GM21786 (cell line): Measurements from ENCODE around the gene SPATA18.
A peak's percentile ranks its signal among the peaks of the same experiment; 100 is the strongest.
"Not testable (repeated sequence)": the region's sequence is repeated elsewhere in the genome, so short reads cannot be mapped to it uniquely, and the experiment has no call there.

Experiments used
- ATAC-seq: cut with Tn5 transposase; IDR thresholded peaks from one replicate; pipeline ENCODE4 v1.9.1; 2021; ENCODE audit not compliant: unreplicated experiment

The SPATA18 gene

DNA sequence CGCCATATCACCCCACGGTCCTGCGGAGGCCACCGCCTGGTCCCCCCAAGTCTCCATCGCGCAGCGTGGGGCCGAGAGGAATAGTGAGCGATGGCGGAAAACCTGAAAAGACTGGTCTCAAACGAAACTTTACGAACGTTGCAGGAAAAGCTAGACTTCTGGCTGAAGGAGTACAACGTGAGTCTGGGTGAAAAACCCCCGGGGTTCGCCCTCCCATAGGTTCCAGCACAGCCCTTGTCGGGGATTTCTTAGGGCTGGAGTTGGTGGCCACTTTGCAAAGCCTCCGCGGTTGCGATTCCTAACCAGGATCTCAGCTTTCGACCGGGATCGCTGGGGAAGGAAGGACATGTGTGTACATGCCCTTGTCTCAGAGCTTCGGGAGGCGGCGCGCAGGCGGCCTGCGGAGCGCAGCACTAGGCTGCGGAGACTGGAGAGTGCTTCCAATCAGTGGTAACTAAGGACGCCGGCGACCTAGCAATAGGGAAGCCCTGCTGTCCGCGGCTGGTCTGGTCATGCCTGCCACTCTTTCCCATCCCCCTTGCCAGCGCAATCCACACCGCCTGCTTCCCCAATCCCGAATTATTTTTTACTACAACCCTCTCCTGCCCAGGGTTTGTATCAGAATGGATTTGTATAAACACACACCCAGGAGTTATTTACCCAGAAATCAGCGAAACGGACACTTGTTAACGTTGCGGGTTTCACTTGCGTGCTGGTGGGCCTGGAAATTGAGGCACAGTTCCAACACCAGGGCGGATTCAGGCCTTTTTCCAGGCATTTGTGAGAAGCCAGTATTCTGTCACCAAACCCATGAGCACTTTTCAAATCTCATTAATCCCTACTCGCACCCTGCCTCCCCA is 741 bp downstream of the SPATA18 start:
- ATAC-seq = peak; percentile 62

DNA sequence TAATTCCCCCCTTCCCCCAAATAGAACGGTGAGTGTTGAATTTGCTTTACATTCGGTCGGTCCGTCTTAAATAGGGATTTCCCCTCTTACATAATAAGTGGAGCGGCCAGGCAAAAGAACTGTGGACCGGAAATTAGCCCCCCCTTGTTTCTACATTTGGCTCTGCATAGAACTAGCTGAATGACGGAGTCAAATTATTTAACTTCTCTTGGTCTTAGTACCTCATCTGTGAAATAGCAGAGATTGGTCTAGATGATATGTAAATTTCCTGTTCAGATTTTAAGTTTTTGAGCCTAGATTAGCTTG is 1.3 kb downstream of the SPATA18 start:
- ATAC-seq = peak; percentile 62

DNA sequence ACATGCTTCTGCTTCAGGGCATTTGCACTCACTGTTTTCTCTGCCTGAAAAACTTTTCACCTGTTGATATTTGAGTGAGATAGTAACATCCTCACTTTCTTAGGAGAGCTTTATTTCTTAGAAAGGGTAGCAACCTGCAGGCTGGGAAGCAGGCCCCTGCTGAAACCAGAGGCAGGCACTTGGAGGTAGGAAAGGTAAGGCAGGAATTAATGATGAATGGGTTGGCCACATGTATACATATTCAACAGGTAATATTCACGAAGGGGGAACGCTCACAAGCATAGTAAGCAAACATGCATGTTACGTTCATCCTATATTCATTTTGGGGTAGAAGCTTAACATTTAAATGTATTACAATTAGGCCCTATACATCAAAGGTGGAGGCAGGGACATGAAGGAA is 3.1 kb downstream of the SPATA18 start:
- ATAC-seq = no peak

DNA sequence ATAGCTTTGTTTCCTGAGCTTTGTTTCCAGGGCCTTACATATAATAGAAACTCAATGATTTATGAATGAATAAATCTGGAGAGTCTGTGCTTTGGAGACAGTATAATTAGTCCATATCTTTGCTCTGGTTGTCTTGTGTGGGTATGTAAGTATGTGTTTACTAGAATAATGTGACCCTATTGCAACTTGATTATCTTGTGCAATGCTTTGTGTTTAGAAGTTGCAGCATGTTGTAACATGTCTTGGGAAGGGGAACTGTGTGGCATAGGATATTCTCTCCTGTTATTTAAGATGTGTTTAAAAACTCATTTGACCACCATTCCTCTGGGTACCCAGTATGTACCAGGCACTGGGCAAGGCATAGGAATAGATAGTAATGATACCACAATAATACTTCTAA is 6.1 kb downstream of the SPATA18 start:
- ATAC-seq = no peak

- ATAC-seq = no peak
Observed at GRCh38 chr4:52058275-52058674, 7.2 kb downstream of the SPATA18 start.

GRCh38 chr4:52059372-52059771 is 8.3 kb downstream of the SPATA18 start:
- no peak for ATAC-seq

- ATAC-seq = no peak
Observed at GRCh38 chr4:52069571-52069970, 18.5 kb downstream of the SPATA18 start.

DNA sequence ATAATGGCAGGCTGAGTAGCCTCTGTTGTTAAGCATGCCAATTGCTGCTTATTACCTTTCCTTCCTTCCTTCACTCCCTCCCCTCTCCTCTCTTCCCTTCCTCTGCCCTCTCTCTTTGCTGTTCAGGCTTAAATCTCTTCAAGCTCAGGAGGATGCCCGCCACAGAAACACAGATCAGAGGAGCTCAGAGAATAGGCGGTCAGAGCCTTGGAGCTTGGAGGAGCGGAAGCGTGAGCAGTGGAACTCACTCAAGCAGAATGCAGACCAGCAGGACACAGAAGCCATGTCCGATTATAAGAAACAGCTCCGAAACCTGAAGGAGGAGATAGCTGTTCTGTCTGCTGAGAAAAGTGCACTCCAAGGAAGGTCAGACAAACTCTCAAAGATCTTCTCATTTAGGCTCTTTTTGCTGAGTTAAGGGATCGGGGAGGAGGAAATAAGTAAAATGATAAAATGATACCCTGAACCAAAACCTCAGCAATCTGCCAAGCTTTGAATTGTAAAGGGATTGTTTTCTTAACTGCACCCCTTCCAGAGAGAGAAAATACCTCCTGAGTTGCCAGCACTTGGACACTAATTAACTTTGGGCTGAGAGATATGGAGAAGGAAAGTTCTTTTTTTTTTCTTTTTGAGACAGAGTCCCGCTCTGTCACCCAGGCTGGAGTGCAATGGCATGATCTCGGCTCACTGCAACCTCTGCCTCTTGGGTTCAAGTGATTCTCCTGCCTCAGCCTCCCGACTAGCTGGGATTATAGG is 20.9 kb downstream of the SPATA18 start:
- ATAC-seq = no peak

DNA sequence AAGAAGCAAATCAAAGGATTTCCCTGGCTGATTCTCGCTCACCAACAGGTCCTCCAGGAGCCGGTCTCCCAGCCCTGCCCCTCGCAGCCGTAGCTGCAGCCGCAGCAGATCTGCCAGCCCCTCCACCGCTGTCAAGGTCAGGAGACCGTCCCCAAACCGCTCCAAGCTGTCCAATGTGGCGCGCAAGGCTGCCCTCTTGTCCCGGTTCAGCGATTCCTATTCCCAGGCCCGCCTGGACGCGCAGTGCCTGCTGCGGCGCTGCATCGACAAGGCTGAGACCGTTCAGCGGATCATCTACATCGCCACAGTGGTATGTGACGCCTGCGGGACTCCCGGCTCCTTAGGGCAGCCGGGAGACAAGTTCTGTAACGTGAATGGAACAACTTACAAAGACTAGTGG is 25.6 kb downstream of the SPATA18 start:
- no peak for ATAC-seq

DNA sequence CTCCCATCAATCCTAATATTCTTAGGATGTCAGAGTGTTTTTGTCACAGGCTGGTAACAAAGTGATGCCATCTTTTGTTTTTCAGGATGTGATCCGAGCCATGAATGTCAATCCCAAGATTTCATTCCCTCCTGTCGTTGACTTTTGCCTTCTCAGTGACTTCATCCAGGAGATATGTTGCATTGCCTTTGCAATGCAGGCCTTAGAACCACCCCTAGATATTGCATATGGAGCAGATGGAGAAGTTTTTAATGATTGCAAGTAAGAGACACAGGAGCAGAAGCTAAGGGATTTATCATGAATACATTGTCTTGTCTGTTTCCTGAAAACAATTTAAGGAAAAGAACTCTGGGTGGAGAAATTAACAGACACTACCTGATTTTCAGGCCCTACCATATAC is 28.6 kb downstream of the SPATA18 start:
- no peak for ATAC-seq

DNA sequence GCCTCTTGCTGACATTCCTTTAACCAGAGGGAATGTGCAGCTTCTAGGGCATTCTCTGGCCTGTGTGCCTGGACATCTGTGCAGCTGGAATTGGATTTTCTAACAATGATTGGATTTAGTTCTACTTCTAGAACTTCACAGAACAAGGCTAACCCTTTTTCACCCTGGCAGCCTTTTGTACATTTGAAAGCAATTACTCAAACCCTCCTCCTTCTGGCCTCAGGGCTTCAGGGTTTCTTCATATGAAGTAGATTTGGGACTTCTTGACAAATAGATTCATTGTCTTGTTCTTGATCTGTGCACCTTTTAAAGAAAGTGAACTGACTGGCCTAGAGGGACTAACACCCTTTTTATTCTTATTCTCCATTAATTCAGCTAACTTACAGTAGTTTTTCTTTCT is 30.1 kb downstream of the SPATA18 start:
- ATAC-seq = no peak

DNA sequence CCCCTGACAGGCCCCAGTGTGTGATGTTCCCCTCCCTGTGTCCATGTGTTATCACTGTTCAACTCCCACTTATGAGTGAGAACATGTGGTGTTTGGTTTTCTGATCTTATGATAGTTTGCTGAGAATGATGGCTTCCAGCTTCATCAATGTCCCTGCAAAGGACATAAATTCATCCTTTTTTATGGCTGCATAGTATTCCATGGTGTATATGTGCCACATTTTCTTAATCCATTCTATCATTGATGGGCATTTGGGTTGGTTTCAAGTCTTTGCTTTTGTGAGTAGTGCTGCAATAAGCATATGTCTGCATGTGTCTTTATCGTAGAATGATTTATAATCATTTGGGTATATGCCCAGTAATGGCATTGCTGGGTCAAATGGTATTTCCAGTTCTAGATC is 35.3 kb downstream of the SPATA18 start:
- not testable (repeated sequence) for ATAC-seq

GRCh38 chr4:52091801-52092200 is 40.7 kb downstream of the SPATA18 start:
- no peak for ATAC-seq

- no peak for ATAC-seq
Observed at GRCh38 chr4:52093466-52093865, 42.4 kb downstream of the SPATA18 start.

DNA sequence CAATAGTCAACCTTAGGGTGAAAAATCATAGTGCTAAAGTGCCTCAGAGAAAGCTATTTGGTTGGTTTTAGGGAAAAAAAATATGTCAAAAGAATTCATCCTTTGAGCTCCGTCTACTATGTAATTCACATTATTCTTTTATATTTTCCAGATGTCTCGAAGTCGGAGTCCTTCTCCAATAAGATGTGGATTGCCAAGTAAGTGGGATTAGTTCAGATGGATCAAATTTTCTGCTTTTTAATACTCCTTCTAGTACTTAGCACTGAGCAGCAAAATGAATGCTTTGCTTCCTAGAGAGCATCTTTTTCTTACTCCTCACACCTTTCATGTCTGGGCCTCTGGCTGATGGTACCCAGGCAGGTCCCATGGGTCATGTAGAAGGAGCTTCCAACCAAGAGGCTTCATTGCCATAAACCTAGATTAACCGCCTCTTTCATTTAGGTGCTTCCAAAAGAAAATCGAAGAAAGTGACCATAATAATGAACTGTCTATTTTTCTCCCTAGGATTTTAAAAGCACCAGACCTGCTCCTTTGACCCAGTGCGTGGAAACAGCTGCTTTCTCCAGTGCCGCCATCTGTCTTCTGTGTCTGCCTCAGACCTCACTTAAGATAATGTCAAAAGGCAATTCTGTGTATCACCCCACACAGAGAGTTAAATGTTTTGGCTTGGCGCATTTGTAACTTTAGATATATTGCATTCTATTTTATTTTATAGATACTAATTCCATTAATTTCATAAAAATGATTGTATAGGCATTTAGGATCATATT is 43.5 kb downstream of the SPATA18 start:
- ATAC-seq = no peak

- ATAC-seq = no peak
Observed at GRCh38 chr4:52095374-52095773, 44.3 kb downstream of the SPATA18 start.

- ATAC-seq = no peak
Observed at GRCh38 chr4:52096048-52096447, 44.9 kb downstream of the SPATA18 start.

DNA sequence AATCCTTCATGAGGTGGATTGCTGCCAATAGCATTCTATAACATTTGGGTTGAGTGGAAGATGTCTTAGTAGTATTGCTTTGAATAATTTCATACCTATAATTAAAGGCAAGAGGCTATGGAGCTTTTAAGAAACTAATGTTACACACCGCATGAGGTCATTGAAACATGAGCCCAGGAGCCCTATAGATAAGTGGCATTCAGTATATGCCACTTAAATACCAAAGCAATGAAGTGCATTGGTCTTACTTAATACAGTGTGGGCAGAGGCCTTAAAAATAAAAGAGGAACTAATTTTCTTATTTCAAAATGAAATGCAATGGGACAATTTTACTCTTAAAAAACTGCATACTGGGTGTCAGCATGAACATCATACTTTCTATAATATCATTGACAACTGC is 47.5 kb downstream of the SPATA18 start:
- ATAC-seq = no peak

- no peak for ATAC-seq
Observed at GRCh38 chr4:52099860-52100461, 48.9 kb downstream of the SPATA18 start.

DNA sequence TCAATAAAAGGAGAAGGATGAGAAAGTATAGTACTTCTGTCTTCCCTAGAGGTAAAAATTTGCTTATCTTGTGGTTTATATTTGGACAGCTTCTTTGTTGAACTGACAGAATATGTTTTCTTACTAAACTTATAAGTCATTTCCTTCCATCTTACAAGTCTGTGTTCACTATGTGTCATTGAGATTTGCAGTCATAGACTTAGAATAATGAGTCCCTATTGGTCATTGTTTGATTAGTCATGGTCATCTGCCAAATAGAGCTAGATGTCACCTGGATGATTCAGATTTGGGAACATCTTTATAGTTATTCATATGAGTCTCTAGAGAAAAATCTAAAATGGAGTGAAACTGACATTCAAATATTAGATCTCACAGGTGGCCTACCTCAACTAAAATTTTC is 51.5 kb downstream of the SPATA18 start:
- ATAC-seq = no peak

GRCh38 chr4:52103319-52103718 is 52.2 kb downstream of the SPATA18 start:
- ATAC-seq = no peak
